HG03520 (cell line): Measurements from ENCODE around the gene TIMM10.

Source experiments
- ATAC-seq: cut with Tn5 transposase; IDR thresholded peaks from one replicate; pipeline ENCODE4 v1.9.1; 2021; ENCODE audit warnings: mild to moderate bottlenecking, moderate library complexity; ENCODE audit not compliant: unreplicated experiment

Gene TIMM10

GRCh38 chr11:57506522-57506921 lies 24.0 kb downstream of the TIMM10 start:
- ATAC-seq = no peak

DNA sequence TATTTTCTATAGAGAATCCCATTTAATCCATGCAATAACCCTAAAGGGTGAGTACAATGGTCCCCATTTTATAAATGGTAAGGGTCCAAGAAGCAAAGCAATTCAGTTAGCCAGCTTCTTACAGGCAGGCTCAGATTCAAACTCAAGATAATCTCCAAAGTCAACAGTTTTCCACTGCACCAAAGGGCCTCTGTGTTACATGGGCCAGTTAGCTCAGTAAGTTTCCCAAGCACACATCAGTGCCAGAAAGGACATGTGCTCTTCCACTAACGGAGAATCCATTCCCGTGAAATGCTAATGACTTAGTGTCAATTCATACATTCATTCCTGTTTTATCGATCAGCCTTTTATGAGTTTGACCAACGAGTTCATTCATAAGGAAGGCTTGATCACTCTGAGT lies 26.0 kb downstream of the TIMM10 start:
- no peak for ATAC-seq

DNA sequence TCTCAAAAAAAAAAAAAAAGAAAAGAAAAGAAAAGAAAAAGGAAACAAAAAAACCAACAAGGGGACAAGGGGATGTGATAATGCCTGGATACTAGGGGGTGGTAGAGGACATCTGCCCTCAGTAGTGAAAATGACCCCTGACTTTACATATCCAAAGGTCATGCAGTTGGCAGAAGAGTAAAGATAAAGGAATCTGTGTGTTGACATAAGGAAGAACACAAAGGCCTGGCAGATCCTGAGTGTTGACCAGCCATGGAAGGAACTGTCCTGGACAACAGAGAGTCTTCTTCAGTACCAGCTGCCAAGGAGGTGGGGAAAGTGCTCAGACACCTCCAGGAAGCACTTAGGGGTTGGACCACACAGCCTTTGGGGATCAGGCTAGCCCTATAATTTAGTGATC lies 27.7 kb downstream of the TIMM10 start:
- ATAC-seq = no peak

GRCh38 chr11:57502376-57502775 lies 28.2 kb downstream of the TIMM10 start:
- ATAC-seq = no peak

GRCh38 chr11:57501953-57502352 lies 28.6 kb downstream of the TIMM10 start:
- no peak for ATAC-seq

DNA sequence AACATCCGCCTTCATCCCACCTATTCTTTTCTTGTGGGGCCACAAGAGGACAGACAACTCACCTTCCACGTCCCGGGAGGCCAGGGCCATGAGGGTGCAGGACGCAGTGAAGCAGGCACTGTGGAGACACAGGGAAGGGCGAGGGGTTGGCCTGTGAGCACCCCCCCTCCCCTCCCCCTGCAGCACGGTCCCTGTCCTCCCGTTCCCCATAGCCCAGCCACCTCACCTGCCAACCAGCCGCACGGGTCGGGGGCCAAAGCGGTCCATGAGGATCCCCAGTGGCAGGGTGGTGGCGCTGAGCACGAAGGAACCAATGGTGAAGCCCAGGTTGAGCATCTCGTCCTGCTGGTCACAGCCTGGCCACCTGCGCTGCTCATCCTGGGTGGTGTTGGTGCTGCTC lies 29.6 kb downstream of the TIMM10 start:
- no peak for ATAC-seq

- ATAC-seq = no peak
Measured at GRCh38 chr11:57500515-57500914, 30.0 kb downstream of the TIMM10 start.

- no peak for ATAC-seq
Measured at GRCh38 chr11:57499983-57500461, 30.5 kb downstream of the TIMM10 start.

DNA sequence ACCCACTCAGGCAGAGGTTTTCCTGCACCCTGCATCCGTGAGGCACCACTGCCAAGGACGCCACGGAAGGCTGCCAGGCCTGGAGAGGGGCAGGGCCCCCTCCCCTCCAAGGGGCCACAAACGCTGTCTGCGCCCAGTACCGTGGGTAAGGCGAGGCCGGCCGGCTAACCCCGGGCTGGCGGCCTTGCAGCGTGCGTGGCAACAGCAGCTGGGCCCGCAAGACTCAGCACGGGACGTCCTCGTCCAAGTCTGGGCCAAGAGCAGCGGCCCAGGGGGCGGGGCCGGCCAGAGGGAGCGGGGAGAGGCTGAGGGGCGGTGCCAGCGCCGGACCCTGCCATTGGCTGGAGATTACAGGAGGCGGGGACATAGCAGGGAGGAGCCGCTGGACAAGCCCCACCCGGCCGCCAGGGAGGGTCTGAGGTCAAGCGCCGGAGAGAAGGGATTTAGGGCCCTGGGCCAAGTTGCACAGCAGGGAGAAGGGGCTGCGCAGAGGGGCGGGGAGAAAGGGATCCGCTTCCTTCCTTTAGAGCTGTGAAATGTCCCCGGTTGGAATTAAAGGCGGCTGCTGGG lies 31.1 kb downstream of the TIMM10 start:
- peak; percentile 96 for ATAC-seq

DNA sequence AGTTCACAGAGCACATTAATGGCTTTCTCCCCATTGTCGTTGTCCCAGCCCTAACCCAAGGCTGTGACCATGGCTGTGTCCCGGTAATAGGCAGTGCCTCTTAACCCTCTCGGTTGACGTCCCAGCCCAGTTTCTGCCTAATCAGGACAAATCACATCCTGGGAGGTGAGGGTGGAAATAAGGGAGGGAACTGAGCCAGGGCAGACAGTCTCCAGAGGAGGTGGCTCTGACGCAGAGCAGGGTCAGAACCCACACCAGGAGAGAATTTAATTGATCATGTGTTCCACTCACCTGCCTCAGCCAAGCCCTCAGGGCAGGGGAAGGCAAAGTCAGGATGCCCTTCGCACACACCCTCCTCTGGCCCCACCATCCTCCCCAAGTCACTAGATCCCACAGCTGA lies 32.0 kb downstream of the TIMM10 start:
- ATAC-seq = no peak

DNA sequence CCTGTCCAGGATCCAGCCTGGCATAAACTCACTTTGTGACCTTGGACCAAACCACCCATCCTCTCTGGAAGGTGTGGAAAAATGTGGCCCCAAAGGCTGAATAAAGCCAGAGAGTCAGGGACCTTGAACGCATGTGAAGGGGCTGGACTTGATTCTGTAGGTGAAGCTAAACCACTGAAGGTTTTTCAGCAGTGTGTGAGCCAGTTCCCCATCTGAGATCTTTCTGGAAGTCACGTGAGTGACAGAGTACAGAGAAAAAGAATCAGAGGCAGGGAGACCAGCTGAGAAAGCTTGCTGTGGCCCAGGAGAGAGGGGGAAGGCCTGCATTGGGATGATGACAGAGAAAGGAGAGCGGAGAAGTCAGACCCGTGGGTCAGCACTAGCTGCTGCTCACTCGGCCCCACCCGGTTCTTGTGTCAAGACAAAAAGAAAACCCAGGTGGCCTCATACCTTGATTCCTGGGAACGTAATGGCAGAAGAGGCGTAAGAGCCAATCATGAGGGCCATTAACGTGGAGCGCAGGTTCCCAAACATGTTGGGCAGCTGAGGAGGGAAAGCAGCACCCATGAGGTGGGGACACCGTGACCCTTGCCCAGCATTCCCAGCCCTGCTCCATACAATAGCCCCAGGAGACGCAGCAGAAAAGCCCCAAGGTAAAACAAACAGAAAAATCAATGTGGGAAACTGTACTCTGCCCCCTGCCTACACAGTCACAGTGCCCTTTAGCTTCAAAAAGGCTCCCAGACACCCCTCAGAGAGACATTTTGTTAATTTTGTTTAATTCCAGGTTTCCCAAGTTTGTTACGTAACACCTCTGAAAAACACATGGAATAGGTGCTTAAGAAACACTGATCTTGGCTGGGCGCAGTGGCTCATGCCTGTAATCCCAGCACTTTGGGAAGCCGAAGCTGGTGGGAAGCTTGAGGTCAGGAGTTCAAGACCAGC lies 33.0 kb downstream of the TIMM10 start:
- ATAC-seq = no peak

- no peak for ATAC-seq
Measured at GRCh38 chr11:57496109-57496820, 34.3 kb downstream of the TIMM10 start.

- ATAC-seq = peak; percentile 74
Measured at GRCh38 chr11:57493507-57494503, 36.7 kb downstream of the TIMM10 start.

- no peak for ATAC-seq
Measured at GRCh38 chr11:57491371-57492061, 39.0 kb downstream of the TIMM10 start.

GRCh38 chr11:57490456-57491248 lies 39.9 kb downstream of the TIMM10 start:
- ATAC-seq = no peak

DNA sequence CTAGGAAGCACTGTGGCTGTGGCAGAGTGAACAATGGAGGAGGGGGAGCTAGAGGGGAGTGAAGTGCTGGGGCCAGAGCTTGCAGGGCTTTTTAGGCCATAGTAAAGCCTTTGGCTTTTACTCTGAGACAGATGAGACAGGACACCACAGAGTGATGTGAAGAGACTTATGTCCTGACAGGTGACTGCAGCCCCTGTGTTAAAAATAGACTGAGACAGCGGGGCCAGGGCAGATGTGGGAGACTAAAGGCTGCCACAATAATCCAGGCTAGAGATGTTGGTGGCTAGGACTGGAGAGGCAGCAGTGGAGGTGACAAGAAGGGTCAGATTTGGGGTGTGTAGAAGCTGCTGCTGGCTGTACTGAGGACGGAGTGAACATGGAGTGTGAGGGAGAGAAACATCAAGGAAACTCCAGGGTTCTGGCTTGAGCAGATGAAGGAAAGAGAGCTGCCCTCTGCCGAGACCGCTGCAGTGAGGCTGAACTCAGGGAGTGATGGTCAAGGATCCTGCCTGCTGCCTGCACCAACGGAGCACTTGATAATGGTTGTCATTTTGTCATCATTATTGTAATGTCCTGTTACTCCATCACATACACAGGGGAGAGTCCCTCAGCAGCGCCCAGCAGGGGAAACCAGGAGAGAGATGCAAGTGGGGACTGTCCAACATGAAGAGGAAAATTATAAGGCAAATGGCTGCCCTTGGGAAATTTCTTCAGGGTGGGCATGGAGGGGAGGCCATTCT lies 42.5 kb downstream of the TIMM10 start:
- no peak for ATAC-seq

- ATAC-seq = no peak
Measured at GRCh38 chr11:57487021-57487778, 43.4 kb downstream of the TIMM10 start.
